Lower leg skin (tissue), 3 donors: ENCODE measurements around the gene SEC14L1.

Experiments used
- CTCF ChIP-seq, 3 donors: fragments of 450-650 bp; IDR thresholded peaks; one replicate each; pipeline ENCODE4 v1.5.1; 2016; ENCODE audit warnings: antibody characterized with exemption in 3 of 3, mild to moderate bottlenecking in 3 of 3, moderate library complexity in 2 of 3
- POLR2A ChIP-seq, 2 donors: fragments of 450-650 bp; IDR thresholded peaks; one replicate each; pipeline ENCODE4 v1.6.1; 2016 to 2017; ENCODE audit warnings: antibody characterized with exemption in 2 of 2, mild to moderate bottlenecking in 1 of 2, moderate library complexity in 1 of 2

- TF ChIP-seq CTCF (IDR thresholded peaks at IDR 0.05) (no peak), POLR2A (IDR thresholded peaks at IDR 0.05) (no peak)
Measured at GRCh38 chr17:77208856-77209255, 68.1 kb downstream of the SEC14L1 start.
